MM.1S (cell line): ENCODE results near the gene TMC2.

Experiments
- EZH2 ChIP-seq: fragments of 300-600 bp; sonication (generic); optimal IDR thresholded peaks from 2 replicates; pipeline ENCODE3; 2017; ENCODE audit warnings: low read depth, mild to moderate bottlenecking, antibody characterized with exemption, low read length, mixed read lengths
- EZH2phosphoT487 ChIP-seq: fragments of 300-600 bp; sonication (generic); IDR thresholded peaks from 2 replicates; pipeline ENCODE4 v1.6.1; 2018; ENCODE audit warnings: antibody characterized with exemption, low read length
- TF ChIP-seq, protein P1 (sequence below): fragments of 300-600 bp; sonication (generic); IDR thresholded peaks from 2 replicates; pipeline ENCODE4 v1.5.1; 2016; ENCODE audit warnings: antibody characterized with exemption, low read length, mixed read lengths

DNA sequence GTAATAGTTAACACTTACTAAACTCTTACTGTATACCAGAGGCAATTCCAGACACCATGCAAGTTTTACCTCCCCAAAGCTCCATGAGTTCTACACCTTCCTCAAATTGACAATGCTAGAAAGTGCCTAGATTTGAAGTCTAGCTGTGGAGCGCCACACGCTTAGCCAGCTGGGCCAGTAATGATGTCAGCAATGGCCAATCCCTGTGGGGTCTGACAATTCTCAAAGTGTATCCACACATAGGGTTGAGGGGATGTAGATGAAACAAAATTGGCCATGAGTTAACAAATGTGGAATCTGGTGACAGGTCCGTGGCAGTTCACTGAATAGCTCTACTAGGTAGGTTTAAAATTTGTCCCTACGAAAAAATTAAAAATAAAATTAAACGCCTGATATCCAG lies 28.9 kb upstream of the TMC2 start:
- TF ChIP-seq, protein P1, sequence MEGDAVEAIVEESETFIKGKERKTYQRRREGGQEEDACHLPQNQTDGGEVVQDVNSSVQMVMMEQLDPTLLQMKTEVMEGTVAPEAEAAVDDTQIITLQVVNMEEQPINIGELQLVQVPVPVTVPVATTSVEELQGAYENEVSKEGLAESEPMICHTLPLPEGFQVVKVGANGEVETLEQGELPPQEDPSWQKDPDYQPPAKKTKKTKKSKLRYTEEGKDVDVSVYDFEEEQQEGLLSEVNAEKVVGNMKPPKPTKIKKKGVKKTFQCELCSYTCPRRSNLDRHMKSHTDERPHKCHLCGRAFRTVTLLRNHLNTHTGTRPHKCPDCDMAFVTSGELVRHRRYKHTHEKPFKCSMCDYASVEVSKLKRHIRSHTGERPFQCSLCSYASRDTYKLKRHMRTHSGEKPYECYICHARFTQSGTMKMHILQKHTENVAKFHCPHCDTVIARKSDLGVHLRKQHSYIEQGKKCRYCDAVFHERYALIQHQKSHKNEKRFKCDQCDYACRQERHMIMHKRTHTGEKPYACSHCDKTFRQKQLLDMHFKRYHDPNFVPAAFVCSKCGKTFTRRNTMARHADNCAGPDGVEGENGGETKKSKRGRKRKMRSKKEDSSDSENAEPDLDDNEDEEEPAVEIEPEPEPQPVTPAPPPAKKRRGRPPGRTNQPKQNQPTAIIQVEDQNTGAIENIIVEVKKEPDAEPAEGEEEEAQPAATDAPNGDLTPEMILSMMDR = no peak
- TF ChIP-seq EZH2 = no peak
- no peak for TF ChIP-seq EZH2phosphoT487
